Activated CD8-positive, alpha-beta memory T cell treated with anti-CD3 and anti-CD28 coated beads, Interleukin-2, amount 10 ng/mL, durations not matched to agents 7 days and 5 days (primary cell): Measurements from ENCODE around the gene AMMECR1. TPM values are rescaled to one million over a fixed set of nuclear protein-coding genes. Genes with fewer than 3 reads are reported as not detected.
A peak's percentile ranks its signal among the peaks of the same experiment; 100 is the strongest.
"Not testable (repeated sequence)": the region's sequence is repeated elsewhere in the genome, so short reads cannot be mapped to it uniquely, and the experiment has no call there.

Experiments
- ATAC-seq: fragments of 150-1000 bp; cut with Tn5 transposase; one replicate; pipeline ENCODE4 v1.10.0; 2021; ENCODE audit warnings: moderate library complexity
- CTCF ChIA-PET: fragments of 350-600 bp; sonication (Branson Sonifier 250); formaldehyde crosslinking; loops from one replicate; lab custom pipeline; 2021; ENCODE audit warnings: antibody characterized with exemption; lab: Charles Lee
- DNase-seq: peaks from one replicate; pipeline ENCODE4 v3.0.0-alpha.2; 2020
- H3K27ac Mint-ChIP-seq: one replicate; pipeline ENCODE4 v1.8.0; 2021; ENCODE audit warnings: mild to moderate bottlenecking, mixed read lengths
- H3K27me3 Mint-ChIP-seq: one replicate; pipeline ENCODE4 v1.8.0; 2021; ENCODE audit warnings: mixed read lengths
- H3K36me3 Mint-ChIP-seq: one replicate; pipeline ENCODE4 v1.8.0; 2021; ENCODE audit warnings: mild to moderate bottlenecking, mixed read lengths
- H3K4me1 Mint-ChIP-seq: one replicate; pipeline ENCODE4 v1.8.0; 2021; ENCODE audit warnings: mixed read lengths
- H3K4me3 Mint-ChIP-seq: one replicate; pipeline ENCODE4 v1.8.0; 2021; ENCODE audit warnings: mild to moderate bottlenecking, moderate library complexity, mixed read lengths
- H3K9me3 Mint-ChIP-seq: one replicate; pipeline ENCODE4 v1.8.0; 2022; ENCODE audit warnings: low read depth, mixed read lengths
- total RNA-seq, 2 experiments: library from RNA; stranded (reverse); gene quantifications; one replicate each; pipeline ENCODE4 v1.2.3, GENCODE V29; 2021

The AMMECR1 gene
- total RNA-seq, 2 experiments from 2014 or later: 8.8 to 10.1 TPM

GRCh38 chrX:110229497-110230111 is 88.3 kb downstream of the AMMECR1 start:
- H3K9me3 Mint-ChIP-seq, ATAC-seq, CTCF ChIA-PET, H3K27me3 Mint-ChIP-seq: not testable (repeated sequence)
- H3K36me3 Mint-ChIP-seq: peaks cover 17% of the 10 kb centered on the region
- peak overlapping the region; percentile 71 for H3K4me3 Mint-ChIP-seq
- H3K27ac Mint-ChIP-seq: peak overlapping the region; percentile 80
- DNase-seq: peak; percentile 81
- H3K4me1 Mint-ChIP-seq: peaks cover 16% of the 10 kb centered on the region

DNA sequence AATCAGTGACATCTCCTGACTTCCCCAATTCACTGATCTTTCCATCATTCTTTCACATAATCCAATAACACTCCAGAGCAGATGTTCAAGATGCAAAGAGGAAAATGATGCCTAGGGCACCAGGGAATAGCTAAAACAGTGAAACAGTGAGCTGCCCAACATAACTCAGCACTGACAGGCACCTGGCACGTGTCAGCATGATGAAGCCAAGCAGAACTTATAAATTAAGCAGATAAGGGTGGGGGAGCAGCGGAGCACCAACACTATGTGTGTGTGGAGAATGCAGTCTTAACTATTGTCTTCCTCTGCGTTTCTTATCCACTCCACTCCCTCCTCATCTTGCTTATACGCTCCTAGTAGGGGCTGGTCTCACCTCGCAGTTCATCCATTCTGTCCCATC is 89.4 kb downstream of the AMMECR1 start:
- no peak overlapping the region for H3K4me3 Mint-ChIP-seq
- H3K27ac Mint-ChIP-seq: no peak overlapping the region
- CTCF ChIA-PET: no interaction called here
- no peak for ATAC-seq
- H3K27me3 Mint-ChIP-seq: no peaks in the 10 kb centered on the region
- peaks cover 17% of the 10 kb centered on the region for H3K4me1 Mint-ChIP-seq
- no peak for DNase-seq
- peaks cover 3% of the 10 kb centered on the region for H3K9me3 Mint-ChIP-seq
- peaks cover 17% of the 10 kb centered on the region for H3K36me3 Mint-ChIP-seq

- Mint-ChIP-seq H3K27ac (no peak overlapping the region), H3K4me1 (peaks cover 12% of the 10 kb centered on the region), H3K4me3 (no peak overlapping the region), H3K36me3 (peaks cover 7% of the 10 kb centered on the region), H3K9me3 (no peaks in the 10 kb centered on the region), H3K27me3 (no peaks in the 10 kb centered on the region)
- DNase-seq (no peak), ATAC-seq (no peak)
- CTCF ChIA-PET: no interaction called here
Observed at GRCh38 chrX:110226931-110227330, 91.0 kb downstream of the AMMECR1 start.

- H3K4me1 Mint-ChIP-seq: peaks cover 4% of the 10 kb centered on the region
- CTCF ChIA-PET: no interaction called here
- ATAC-seq: no peak
Observed at GRCh38 chrX:110224926-110225617, 92.8 kb downstream of the AMMECR1 start.

GRCh38 chrX:110222497-110223257 is 95.2 kb downstream of the AMMECR1 start:
- CTCF ChIA-PET: no interaction called here
- H3K27ac Mint-ChIP-seq: no peak overlapping the region
- peaks cover 6% of the 10 kb centered on the region for H3K4me1 Mint-ChIP-seq
- no peaks in the 10 kb centered on the region for H3K9me3 Mint-ChIP-seq
- no peaks in the 10 kb centered on the region for H3K27me3 Mint-ChIP-seq
- ATAC-seq: no peak
- peaks cover 3% of the 10 kb centered on the region for H3K36me3 Mint-ChIP-seq
- no peak overlapping the region for H3K4me3 Mint-ChIP-seq
- no peak for DNase-seq

More at GRCh38 chrX:110224926-110225617, 92.8 kb downstream of the AMMECR1 start:
- Mint-ChIP-seq H3K9me3 (no peaks in the 10 kb centered on the region), H3K27me3 (no peaks in the 10 kb centered on the region), H3K4me3 (no peak overlapping the region), H3K36me3 (peaks cover 3% of the 10 kb centered on the region), H3K27ac (no peak overlapping the region)
- DNase-seq: no peak

- CTCF ChIA-PET: interaction anchor here (1.5 kb wide), 1 partner anchor 18 kb away, joined by 4 read pairs; no protein-coding TSS in a partner anchor
- Mint-ChIP-seq H3K4me1 (peaks cover 12% of the 10 kb centered on the region), H3K27ac (no peak overlapping the region), H3K27me3 (no peaks in the 10 kb centered on the region), H3K4me3 (no peak overlapping the region), H3K9me3 (no peaks in the 10 kb centered on the region), H3K36me3 (peaks cover 9% of the 10 kb centered on the region)
- DNase-seq (no peak), ATAC-seq (no peak)
Observed at GRCh38 chrX:110219920-110220319, 98.0 kb downstream of the AMMECR1 start.

- ATAC-seq (no peak), DNase-seq (no peak)
- H3K4me1 Mint-ChIP-seq: peaks cover 11% of the 10 kb centered on the region
- H3K36me3 Mint-ChIP-seq: peaks cover 11% of the 10 kb centered on the region
- no peak overlapping the region for H3K27ac Mint-ChIP-seq
- H3K27me3 Mint-ChIP-seq: no peaks in the 10 kb centered on the region
- no peak overlapping the region for H3K4me3 Mint-ChIP-seq
- CTCF ChIA-PET: no interaction called here
- no peaks in the 10 kb centered on the region for H3K9me3 Mint-ChIP-seq
Observed at GRCh38 chrX:110218591-110218990, 99.3 kb downstream of the AMMECR1 start.

GRCh38 chrX:110216027-110216426 is 101.9 kb downstream of the AMMECR1 start:
- ATAC-seq (no peak), DNase-seq (no peak)
- CTCF ChIA-PET: no interaction called here
- Mint-ChIP-seq H3K27me3 (no peaks in the 10 kb centered on the region), H3K36me3 (peaks cover 9% of the 10 kb centered on the region), H3K4me3 (no peak overlapping the region), H3K4me1 (peaks cover 9% of the 10 kb centered on the region), H3K27ac (no peak overlapping the region), H3K9me3 (no peaks in the 10 kb centered on the region)

DNA sequence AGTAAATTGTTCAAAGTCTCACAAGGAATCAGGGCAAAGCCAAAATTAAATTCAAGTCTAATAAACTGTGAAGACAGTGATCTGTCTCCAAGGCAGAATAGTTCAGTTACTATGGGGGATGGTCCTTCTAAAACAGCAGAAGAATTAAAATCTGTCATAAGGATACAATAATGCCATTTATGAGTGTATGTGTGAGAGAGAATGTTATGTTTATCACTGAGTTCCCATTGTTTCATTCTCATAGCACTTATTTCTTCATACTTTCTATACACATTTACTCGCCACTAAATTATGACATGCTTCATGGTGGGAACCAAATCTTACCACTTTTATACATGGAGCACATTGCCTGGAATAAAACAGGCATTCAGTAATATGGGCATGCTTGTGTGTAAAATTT is 102.5 kb downstream of the AMMECR1 start:
- CTCF ChIA-PET: no interaction called here
- no peaks in the 10 kb centered on the region for H3K9me3 Mint-ChIP-seq
- no peaks in the 10 kb centered on the region for H3K27me3 Mint-ChIP-seq
- H3K4me1 Mint-ChIP-seq: peaks cover 9% of the 10 kb centered on the region
- ATAC-seq (no peak), DNase-seq (no peak)
- no peak overlapping the region for H3K27ac Mint-ChIP-seq
- H3K36me3 Mint-ChIP-seq: peaks cover 9% of the 10 kb centered on the region
- H3K4me3 Mint-ChIP-seq: no peak overlapping the region

- no peak overlapping the region for H3K4me3 Mint-ChIP-seq
- H3K36me3 Mint-ChIP-seq: peaks cover 8% of the 10 kb centered on the region
- H3K9me3 Mint-ChIP-seq: no peaks in the 10 kb centered on the region
- H3K27ac Mint-ChIP-seq: no peak overlapping the region
- CTCF ChIA-PET: no interaction called here
- ATAC-seq (no peak), DNase-seq (no peak)
- H3K4me1 Mint-ChIP-seq: peaks cover 9% of the 10 kb centered on the region
- H3K27me3 Mint-ChIP-seq: no peaks in the 10 kb centered on the region
Observed at GRCh38 chrX:110214684-110215083, 103.2 kb downstream of the AMMECR1 start.

DNA sequence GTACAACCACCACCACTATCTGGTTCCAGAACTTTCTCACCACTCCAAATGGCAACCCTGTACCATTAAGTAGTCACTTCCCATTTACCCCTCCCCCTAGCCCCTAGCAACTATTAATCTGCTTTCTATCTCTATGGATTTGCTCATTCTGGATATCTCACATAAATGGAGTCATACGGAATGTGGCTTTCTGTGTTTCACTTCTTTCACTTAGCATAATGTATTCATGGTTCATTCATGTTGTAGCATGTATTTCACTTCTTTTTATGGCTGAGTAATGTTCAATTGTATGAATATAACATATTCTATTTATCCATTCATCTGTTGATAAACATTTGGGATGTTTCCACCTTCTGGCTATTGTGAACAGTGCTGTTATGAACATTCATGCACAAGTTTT is 104.7 kb downstream of the AMMECR1 start:
- H3K36me3 Mint-ChIP-seq: peaks cover 8% of the 10 kb centered on the region
- ATAC-seq: no peak
- CTCF ChIA-PET: no interaction called here
- H3K27me3 Mint-ChIP-seq: no peaks in the 10 kb centered on the region
- no peaks in the 10 kb centered on the region for H3K9me3 Mint-ChIP-seq
- no peak overlapping the region for H3K4me3 Mint-ChIP-seq
- peaks cover 9% of the 10 kb centered on the region for H3K4me1 Mint-ChIP-seq
- DNase-seq: no peak
- no peak overlapping the region for H3K27ac Mint-ChIP-seq

DNA sequence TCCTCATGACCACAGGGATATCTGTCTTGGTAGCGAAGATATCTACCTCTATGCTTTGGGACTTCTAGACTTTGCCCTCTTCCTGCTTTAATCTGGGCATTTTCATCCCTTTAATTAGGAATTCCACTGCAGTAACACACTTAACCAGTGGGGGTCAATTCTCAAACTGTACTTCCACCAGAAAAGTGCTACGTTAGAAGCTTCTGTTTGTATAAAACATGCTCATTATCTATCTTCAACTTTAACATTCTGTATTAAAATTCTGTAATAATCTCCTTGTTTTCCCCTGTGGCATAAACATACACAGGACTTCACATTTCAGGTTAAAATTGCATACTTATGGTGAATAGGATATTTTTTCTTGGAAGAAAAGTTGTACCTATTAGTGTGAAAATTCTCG is 105.6 kb downstream of the AMMECR1 start:
- Mint-ChIP-seq H3K27ac (no peak overlapping the region), H3K27me3 (no peaks in the 10 kb centered on the region), H3K4me1 (peaks cover 2% of the 10 kb centered on the region), H3K36me3 (peaks cover 8% of the 10 kb centered on the region), H3K4me3 (no peak overlapping the region), H3K9me3 (no peaks in the 10 kb centered on the region)
- DNase-seq: no peak
- no peak for ATAC-seq
- CTCF ChIA-PET: no interaction called here

DNA sequence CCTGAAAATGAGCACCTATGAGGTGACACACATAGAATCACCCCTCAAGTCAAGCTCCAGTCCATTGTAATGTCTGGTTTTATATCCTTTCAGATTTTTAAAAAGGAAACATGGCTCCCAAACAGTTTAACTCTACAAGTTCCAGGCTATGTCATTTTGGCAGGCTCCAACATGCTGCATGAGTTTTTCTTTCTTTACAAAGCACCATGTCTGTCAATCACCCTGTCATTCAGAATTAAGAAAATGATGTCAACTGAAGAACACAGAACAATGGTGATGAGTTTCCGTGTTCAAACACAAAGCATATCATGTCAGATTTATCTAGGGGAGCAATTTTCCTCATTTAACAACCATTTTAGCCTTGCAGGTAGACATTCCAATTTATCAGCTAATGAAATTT is 106.5 kb downstream of the AMMECR1 start:
- DNase-seq: no peak
- no peak overlapping the region for H3K27ac Mint-ChIP-seq
- no peaks in the 10 kb centered on the region for H3K27me3 Mint-ChIP-seq
- peaks cover 8% of the 10 kb centered on the region for H3K36me3 Mint-ChIP-seq
- no peak for ATAC-seq
- H3K9me3 Mint-ChIP-seq: no peaks in the 10 kb centered on the region
- CTCF ChIA-PET: no interaction called here
- H3K4me3 Mint-ChIP-seq: no peak overlapping the region
- H3K4me1 Mint-ChIP-seq: no peaks in the 10 kb centered on the region
